Measurements from ENCODE around the gene GSK3A. TPM values are rescaled to one million over a fixed set of nuclear protein-coding genes. Genes with fewer than 3 reads are reported as not detected.

The GSK3A gene
- total and polyA plus RNA-seq, 2 of the 8 experiments (the other 6 are each of a cell fraction or from before 2014, with no cell fraction given): 55.3 to 84.0 TPM

DNA sequence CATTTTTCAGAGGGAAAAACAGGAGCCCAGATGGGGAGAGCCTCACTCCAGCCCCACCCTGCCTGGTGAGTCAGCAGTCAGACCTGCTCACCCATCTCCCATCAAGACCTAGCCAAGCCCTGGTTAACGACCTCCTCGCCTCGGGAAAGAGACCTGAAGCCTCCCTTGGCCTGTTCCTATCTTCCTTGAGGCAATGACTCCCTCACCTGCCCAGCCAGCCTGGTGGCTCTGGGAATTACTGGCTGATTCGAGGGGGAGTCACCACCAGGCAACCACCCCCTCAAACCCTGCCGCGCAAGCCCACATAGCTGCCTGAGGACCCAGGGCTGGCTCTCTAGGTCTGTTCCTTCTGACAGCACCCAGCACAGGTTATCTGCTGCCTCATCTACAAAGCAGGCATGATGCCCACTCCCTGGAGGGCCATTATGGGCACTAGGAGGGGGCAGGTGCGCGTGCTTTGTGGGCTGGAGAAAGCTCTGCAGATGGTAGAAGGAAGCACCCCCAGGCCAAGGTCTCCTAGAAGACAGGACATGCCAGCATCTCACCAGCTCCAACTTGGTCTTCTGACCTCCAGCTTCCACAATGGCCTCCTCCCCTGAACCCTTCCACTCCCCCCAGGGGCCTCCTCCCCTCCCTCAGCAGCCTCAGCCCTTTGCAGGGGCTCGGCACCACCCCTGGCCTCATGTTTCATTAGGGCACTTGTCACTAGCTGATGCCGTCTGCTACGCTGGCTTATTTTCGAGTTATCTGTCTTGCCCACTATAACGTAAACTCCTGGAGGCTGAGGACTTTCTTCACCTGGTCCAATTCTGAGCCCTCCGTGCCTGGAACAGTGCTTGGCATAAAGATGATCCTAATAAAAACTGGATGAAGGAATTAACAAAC is 35.3 kb downstream of the GSK3A start (continued):
- TF ChIP-seq PHF8 (conservative IDR thresholded peaks at IDR 0.05; ENCODE audit: low read depth, low read length): no peak
- TF ChIP-seq, protein P1, sequence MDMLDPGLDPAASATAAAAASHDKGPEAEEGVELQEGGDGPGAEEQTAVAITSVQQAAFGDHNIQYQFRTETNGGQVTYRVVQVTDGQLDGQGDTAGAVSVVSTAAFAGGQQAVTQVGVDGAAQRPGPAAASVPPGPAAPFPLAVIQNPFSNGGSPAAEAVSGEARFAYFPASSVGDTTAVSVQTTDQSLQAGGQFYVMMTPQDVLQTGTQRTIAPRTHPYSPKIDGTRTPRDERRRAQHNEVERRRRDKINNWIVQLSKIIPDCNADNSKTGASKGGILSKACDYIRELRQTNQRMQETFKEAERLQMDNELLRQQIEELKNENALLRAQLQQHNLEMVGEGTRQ (IDR thresholded peaks at IDR 0.05; ENCODE audit: low read length): no peak
- no peak for TF ChIP-seq CHD2 (IDR thresholded peaks at IDR 0.05; ENCODE audit: low read length)
- no peak for TF ChIP-seq CREB1 (IDR thresholded peaks at IDR 0.05)
- no peak for TF ChIP-seq CBX5 (IDR thresholded peaks at IDR 0.05; ENCODE audit: low read depth, low read length)
- TF ChIP-seq TEAD4 (IDR thresholded peaks at IDR 0.05; ENCODE audit: low read depth, low read length): no peak
- TF ChIP-seq SIN3A (conservative IDR thresholded peaks at IDR 0.05 in 1 of 2, IDR thresholded peaks at IDR 0.05 in 1 of 2; ENCODE audit: low read depth in 1 of 2, low read length in 2 of 2): no peak
- TF ChIP-seq RBBP5 (IDR thresholded peaks at IDR 0.05; ENCODE audit: borderline replicate concordance, low read depth, low read length): no peak
